Spinal cord (tissue), 10 donors: Measurements from ENCODE around the gene EFCAB14. TPM values are rescaled to one million over a fixed set of nuclear protein-coding genes. Genes with fewer than 3 reads are reported as not detected.

Experiments
- DNase-seq, 6 donors: peaks; one replicate each; pipeline versions ENCODE4 v3.0.0 to v3.0.0-alpha.2; 2013 to 2015; ENCODE audit warnings: low spot score in 6 of 6, low read depth in 4 of 6
- H3K27ac ChIP-seq: one replicate; pipeline ENCODE4 v1.5.1; 2013; ENCODE audit warnings: low read depth, low read length, control low read depth
- H3K27me3 ChIP-seq: one replicate; pipeline ENCODE4 v1.6.1; 2013; ENCODE audit warnings: low read length; ENCODE audit not compliant: control insufficient read depth, insufficient read depth
- H3K36me3 ChIP-seq: one replicate; pipeline ENCODE4 v1.6.1; 2013; ENCODE audit warnings: low read length; ENCODE audit not compliant: control insufficient read depth, insufficient read depth
- H3K4me1 ChIP-seq: one replicate; pipeline ENCODE4 v1.6.1; 2013; ENCODE audit warnings: low read length; ENCODE audit not compliant: control insufficient read depth, insufficient read depth
- H3K4me3 ChIP-seq: one replicate; pipeline ENCODE4 v1.5.1; 2013; ENCODE audit warnings: low read depth, low read length, control low read depth
- H3K9me3 ChIP-seq: one replicate; pipeline ENCODE4 v1.6.1; 2013; ENCODE audit warnings: low read length; ENCODE audit not compliant: control insufficient read depth, insufficient read depth
- WGBS: methylation state at CpG from one replicate; pipeline ENCODE4 v1.1.5; 2013; ENCODE audit warnings: missing lambda C conversion rate; ENCODE audit not compliant: insufficient coverage; 5-methylcytosine and 5-hydroxymethylcytosine counted together
- polyA plus RNA-seq, 2 donors: library from polyadenylated mRNA; unstranded; fragments of 120-200 nt; gene quantifications; one replicate each; pipeline ENCODE4 v1.2.1, GENCODE V29; 2013; ENCODE audit not compliant: insufficient read length in 2 of 2
- total RNA-seq, 2 donors: library from RNA; depleted of rRNA in 1 of 2; stranded (reverse); fragments of 120-200 nt in 1 of 2; fragments of >200 nt in 1 of 2; gene quantifications; one replicate each; pipeline versions ENCODE4 v1.2.3 to v1.2.4, GENCODE V29; 2013 to 2014
- donor health status: healthy.

The EFCAB14 gene
- total and polyA plus RNA-seq, 4 donors: 45.5 to 103 (median 63.4) TPM

GRCh38 chr1:46637444-46638083 is 81.3 kb downstream of the EFCAB14 start:
- H3K27me3 ChIP-seq: no peaks in the 10 kb centered on the region
- no peak overlapping the region for H3K4me3 ChIP-seq
- no peak overlapping the region for H3K27ac ChIP-seq
- no peaks in the 10 kb centered on the region for H3K9me3 ChIP-seq
- no peak for DNase-seq
- peaks cover 29% of the 10 kb centered on the region for H3K36me3 ChIP-seq
- no CpG with 5 or more reads among the region's 2 CpGs for WGBS
- H3K4me1 ChIP-seq: no peaks in the 10 kb centered on the region

GRCh38 chr1:46635205-46635604 is 83.7 kb downstream of the EFCAB14 start:
- Histone ChIP-seq H3K27ac (no peak overlapping the region), H3K4me1 (no peaks in the 10 kb centered on the region), H3K36me3 (peaks cover 29% of the 10 kb centered on the region), H3K9me3 (no peaks in the 10 kb centered on the region), H3K4me3 (no peak overlapping the region), H3K27me3 (no peaks in the 10 kb centered on the region)
- WGBS: 88% methylated on average over 1 of the region's 2 CpGs
- peak in 1 of 6 donors; percentile 27 for DNase-seq

GRCh38 chr1:46630719-46631118 is 88.2 kb downstream of the EFCAB14 start:
- 100% methylated on average over 1 of the region's 2 CpGs for WGBS
- Histone ChIP-seq H3K4me3 (no peak overlapping the region), H3K36me3 (peaks cover 12% of the 10 kb centered on the region), H3K9me3 (no peaks in the 10 kb centered on the region), H3K27me3 (no peaks in the 10 kb centered on the region), H3K27ac (no peak overlapping the region), H3K4me1 (no peaks in the 10 kb centered on the region)
- DNase-seq: no peak

Other genes with a start within 250 kb of the EFCAB14 start
- gene DMBX1, start 229.3 kb downstream of the EFCAB14 start, total RNA-seq: under 1 TPM; 0.10 to 0.33 TPM
- gene DMBX1, start 229.3 kb downstream of the EFCAB14 start, polyA plus RNA-seq: under 1 TPM; 0.23 to 0.29 TPM
- under 1 TPM; 0.17 to 0.40 TPM for gene KNCN, start 167.5 kb downstream of the EFCAB14 start, total RNA-seq
- gene KNCN, start 167.5 kb downstream of the EFCAB14 start, polyA plus RNA-seq: 1 to 10 TPM; 1.8 to 1.9 TPM
- 10 to 100 TPM; 24.6 to 29.5 TPM for gene MKNK1, start 114.8 kb downstream of the EFCAB14 start, total RNA-seq
- 10 to 100 TPM; 35.1 to 52.2 TPM for gene MKNK1, start 114.8 kb downstream of the EFCAB14 start, polyA plus RNA-seq
- gene MOB3C, start 102.3 kb downstream of the EFCAB14 start, total RNA-seq: 10 to 100 TPM in 1 of 2 donors, 1 to 10 TPM in 1; 9.1 to 18.8 TPM
- gene MOB3C, start 102.3 kb downstream of the EFCAB14 start, polyA plus RNA-seq: 10 to 100 TPM in 1 of 2 donors, 1 to 10 TPM in 1; 8.4 to 10.3 TPM
- gene ATPAF1, start 50.8 kb downstream of the EFCAB14 start, total RNA-seq: 10 to 100 TPM; 59.7 to 78.4 TPM
- 10 to 100 TPM; 82.5 to 92.4 TPM for gene ATPAF1, start 50.8 kb downstream of the EFCAB14 start, polyA plus RNA-seq
- not detected for gene TEX38, start 47.3 kb downstream of the EFCAB14 start, total RNA-seq
- gene TEX38, start 47.3 kb downstream of the EFCAB14 start, polyA plus RNA-seq: under 1 TPM; 0.41 to 0.45 TPM
- under 1 TPM; 0.59 to 0.66 TPM for gene CYP4B1, start 79.9 kb upstream of the EFCAB14 start, total RNA-seq
- under 1 TPM; 0.33 to 0.46 TPM for gene CYP4B1, start 79.9 kb upstream of the EFCAB14 start, polyA plus RNA-seq
- under 1 TPM; 0.69 to 0.72 TPM for gene CYP4A11, start 222.4 kb upstream of the EFCAB14 start, total RNA-seq
- gene CYP4A11, start 222.4 kb upstream of the EFCAB14 start, polyA plus RNA-seq: 1 to 10 TPM; 3.1 to 3.5 TPM